HCT116 (cell line): ENCODE measurements around the gene SDK1. TPM values are rescaled to one million over a fixed set of nuclear protein-coding genes. Genes with fewer than 3 reads are reported as not detected.

ENCODE experiments used
- ATAC-seq: fragments of 200-7000 bp; cut with Tn5 transposase; 2 replicates; pipeline ENCODE4 v1.9.1; 2020; ENCODE audit warnings: mild to moderate bottlenecking, moderate library complexity
- BruUV-seq: library from RNA; stranded (reverse); fragments of 400-500 nt; replicated peaks from 2 replicates; lab custom pipeline; 2021; lab: Mats Ljungman, UMichigan
- CTCF ChIA-PET: fragments of 300-600 bp; sonication (Branson Sonifier 250); formaldehyde crosslinking; loops from one replicate; lab custom pipeline; 2021; ENCODE audit warnings: antibody characterized with exemption; lab: Charles Lee
- POLR2A ChIA-PET: fragments of 300-600, 350-600 bp; sonication (Branson Sonifier 250); formaldehyde crosslinking; loops from one replicate; lab custom pipeline; 2021; ENCODE audit warnings: antibody characterized with exemption; lab: Charles Lee
- RAD21 ChIA-PET, 2 experiments: fragments of 300-600 bp; sonication (Branson Sonifier 250); formaldehyde crosslinking; loops; one replicate each; lab custom pipeline; 2023; ENCODE audit warnings: low total read pairs in 2 of 2; ENCODE audit not compliant: uncharacterized antibody in 2 of 2, unreplicated experiment in 2 of 2, low non-redundant PET in 1 of 2; lab: Charles Lee
- DNase-seq: peaks from one replicate; pipeline ENCODE4 v3.0.0-alpha.2; 2010; ENCODE audit warnings: low read depth, low spot score
- H2AFZ ChIP-seq: fragments of 200-600 bp; shearing (Covaris generic), sonication (generic); 2 replicates; pipeline ENCODE4 v1.6.1; 2017; ENCODE audit warnings: low read depth, mixed run types, mixed read lengths, antibody characterized with exemption, low read length; ENCODE audit not compliant: poor library complexity, severe bottlenecking
- H3K27ac ChIP-seq: 2 replicates; pipeline ENCODE4 v1.5.1; 2012; ENCODE audit warnings: low read depth, low read length
- H3K27me3 ChIP-seq: fragments of 200-600 bp; sonication (generic); 2 replicates; pipeline ENCODE4 v1.6.1; 2016; ENCODE audit warnings: mixed run types, low read length, mixed read lengths; ENCODE audit not compliant: insufficient read depth
- H3K36me3 ChIP-seq, 2 experiments: fragments of 200-500 bp in 1 of 2; fragments of 200-600 bp in 1 of 2; sonication (Bioruptor generic) in 1 of 2; sonication (generic) in 1 of 2; 2 replicates each; pipeline versions ENCODE4 v1.5.1 to v1.6.1; 2014 to 2016; ENCODE audit warnings: low read length in 2 of 2, inconsistent platforms in 1 of 2, mixed read lengths in 1 of 2, mixed run types in 1 of 2; ENCODE audit not compliant: insufficient read depth in 2 of 2, control insufficient read depth in 1 of 2
- H3K4me1 ChIP-seq, 2 experiments: fragments of 200-600 bp in 1 of 2; sonication (generic) in 1 of 2; 2 replicates each; pipeline versions ENCODE4 v1.5.1 to v1.6.1; 2012 to 2017; ENCODE audit warnings: low read length in 2 of 2, inconsistent platforms in 1 of 2, mild to moderate bottlenecking in 1 of 2, mixed read lengths in 1 of 2, mixed run types in 1 of 2, moderate library complexity in 1 of 2; ENCODE audit not compliant: insufficient read depth in 2 of 2, control insufficient read depth in 1 of 2
- H3K4me2 ChIP-seq: fragments of 200-600 bp; sonication (generic); 2 replicates; pipeline ENCODE4 v1.6.1; 2017; ENCODE audit warnings: mixed run types, low read length, mixed read lengths
- H3K4me3 ChIP-seq, 2 experiments: fragments of 200-600 bp in 1 of 2; sonication (generic) in 1 of 2; replicated peaks in 1 of 2; 2 replicates each; pipeline ENCODE4 v1.5.1; 2011 to 2016; ENCODE audit warnings: low read length in 2 of 2, control low read depth in 1 of 2, low read depth in 1 of 2, mild to moderate bottlenecking in 1 of 2, mixed read lengths in 1 of 2, mixed run types in 1 of 2
- H3K79me2 ChIP-seq: fragments of 200-600 bp; sonication (generic); 2 replicates; pipeline ENCODE4 v1.6.1; 2017; ENCODE audit warnings: mild to moderate bottlenecking, mixed run types, low read length, moderate library complexity, mixed read lengths; ENCODE audit not compliant: insufficient read depth
- H3K9ac ChIP-seq: fragments of 200-600 bp; sonication (generic); 2 replicates; pipeline ENCODE4 v1.6.1; 2016; ENCODE audit warnings: low read length, mixed read lengths
- H3K9me2 ChIP-seq: fragments of 200-600 bp; sonication (generic), shearing (Covaris generic); 2 replicates; pipeline ENCODE4 v1.6.1; 2017; ENCODE audit warnings: mixed run types, mild to moderate bottlenecking, moderate library complexity; ENCODE audit not compliant: insufficient read depth
- H3K9me3 ChIP-seq, 2 experiments: fragments of 200-500 bp in 1 of 2; fragments of 200-600 bp in 1 of 2; sonication (Bioruptor generic) in 1 of 2; sonication (generic) in 1 of 2; 2 replicates each; pipeline ENCODE4 v1.6.1; 2014 to 2017; ENCODE audit warnings: low read length in 2 of 2, mixed read lengths in 2 of 2, inconsistent platforms in 1 of 2, low read depth in 1 of 2, mild to moderate bottlenecking in 1 of 2, mixed run types in 1 of 2, moderate library complexity in 1 of 2; ENCODE audit not compliant: control insufficient read depth in 1 of 2, insufficient read depth in 1 of 2
- H4K20me1 ChIP-seq: fragments of 200-600 bp; sonication (generic), shearing (Covaris generic); 2 replicates; pipeline ENCODE4 v1.6.1; 2017; ENCODE audit warnings: mixed run types, mild to moderate bottlenecking, moderate library complexity; ENCODE audit not compliant: insufficient read depth
- CTCF ChIP-seq, 3 experiments: fragments of 200-600 bp in 1 of 3; sonication (generic) in 1 of 3; IDR thresholded peaks in 2 of 3; conservative IDR thresholded peaks in 1 of 3; 2 replicates each; pipeline ENCODE4 v1.5.1; 2012 to 2017; ENCODE audit warnings: low read depth in 2 of 3, low read length in 2 of 3, antibody characterized with exemption in 1 of 3, borderline replicate concordance in 1 of 3, control low read depth in 1 of 3, mild to moderate bottlenecking in 1 of 3, mixed read lengths in 1 of 3, mixed run types in 1 of 3, moderate library complexity in 1 of 3; ENCODE audit not compliant: insufficient read depth in 1 of 3
- ELF1 ChIP-seq: IDR thresholded peaks from 2 replicates; pipeline ENCODE4 v1.6.1; 2012; ENCODE audit warnings: low read depth, borderline replicate concordance
- EZH2 ChIP-seq: fragments of 200-600 bp; sonication (generic); IDR thresholded peaks from 2 replicates; pipeline ENCODE4 v1.6.1; 2017; ENCODE audit warnings: antibody characterized with exemption, mixed run types
- FOSL1 ChIP-seq: IDR thresholded peaks from 2 replicates; pipeline ENCODE4 v1.6.1; 2012; ENCODE audit warnings: low read depth
- MAX ChIP-seq: IDR thresholded peaks from 2 replicates; pipeline ENCODE4 v1.6.1; 2012
- YY1 ChIP-seq: IDR thresholded peaks from 2 replicates; pipeline ENCODE4 v1.6.1; 2011; ENCODE audit warnings: low read length, low read depth, moderate library complexity, mild to moderate bottlenecking; ENCODE audit not compliant: insufficient replicate concordance; ENCODE audit errors: extremely low read depth
- ZNF274 ChIP-seq: fragments of 200-500 bp; sonication (Bioruptor generic); IDR thresholded peaks from 2 replicates; pipeline ENCODE4 v1.6.1; 2014; ENCODE audit warnings: mild to moderate bottlenecking, low read depth, low read length, inconsistent platforms
- intact Hi-C: fragments of 100-400 bp; cut with micrococcal nuclease; formaldehyde crosslinking; loops from 2 replicates; pipeline ENCODE4 v1.10.0; 2022
- total RNA-seq: library from RNA; stranded (reverse); gene quantifications from one replicate; pipeline ENCODE4 v1.2.1, GENCODE V29; 2021; ENCODE audit not compliant: unreplicated experiment
- TF ChIP-seq, protein P1 (sequence below): IDR thresholded peaks from 2 replicates; pipeline ENCODE4 v1.6.1; 2011; ENCODE audit warnings: mild to moderate bottlenecking, low read length, moderate library complexity; ENCODE audit not compliant: insufficient replicate concordance; ENCODE audit errors: extremely low read depth

SDK1 gene
- total RNA-seq, 1 experiment from 2014 or later, result 0.05 TPM

- Histone ChIP-seq H3K79me2 (no peaks in the 10 kb centered on the region), H3K4me3 (no peak overlapping the region), H3K27ac (no peak overlapping the region), H4K20me1 (no peaks in the 10 kb centered on the region), H3K27me3 (no peaks in the 10 kb centered on the region), H2AFZ (no peak overlapping the region), H3K4me2 (no peak overlapping the region), H3K9ac (no peak overlapping the region), H3K36me3 (no peaks in the 10 kb centered on the region), H3K9me2 (no peaks in the 10 kb centered on the region), H3K4me1 (no peaks in the 10 kb centered on the region; a peak in 1 of 4 replicates), H3K9me3 (no peaks in the 10 kb centered on the region)
- CTCF ChIA-PET, result no interaction called here
- TF ChIP-seq EZH2 (no peak), FOSL1 (no peak), CTCF (IDR thresholded peaks at IDR 0.05 in 2 of 3, conservative IDR thresholded peaks at IDR 0.05 in 1 of 3; ENCODE audit: borderline replicate concordance in 1 of 3, insufficient read depth in 1 of 3, low read depth in 2 of 3, low read length in 2 of 3) (no peak)
- POLR2A ChIA-PET, result no interaction called here
- no TSS peak for BruUV-seq
- intact Hi-C loops, result no loop called here
- ATAC-seq (no peak), DNase-seq (no peak)
- RAD21 ChIA-PET, result no interaction called here
Observed at GRCh38 chr7:4086723-4087122, 785.7 kb downstream of the SDK1 start.

GRCh38 chr7:4091767-4092166, 790.7 kb downstream of the SDK1 start:
- ChIA-PET RAD21 (no interaction called here), CTCF (no interaction called here), POLR2A (no interaction called here)
- BruUV-seq, result no TSS peak
- DNase-seq (no peak), ATAC-seq (no peak)
- Histone ChIP-seq H3K9me2 (no peaks in the 10 kb centered on the region), H4K20me1 (no peaks in the 10 kb centered on the region), H3K4me1 (no peaks in the 10 kb centered on the region; a peak in 1 of 4 replicates), H3K27ac (no peak overlapping the region), H3K36me3 (no peaks in the 10 kb centered on the region), H3K79me2 (no peaks in the 10 kb centered on the region), H3K4me3 (no peak overlapping the region), H3K9ac (no peak overlapping the region), H2AFZ (no peak overlapping the region), H3K27me3 (no peaks in the 10 kb centered on the region), H3K9me3 (no peaks in the 10 kb centered on the region), H3K4me2 (no peak overlapping the region)
- intact Hi-C loops, result no loop called here
- TF ChIP-seq YY1 (no peak), ZNF274 (no peak), MAX (0 out of 2 replicates have a peak, but pooled peaks have one; percentile 25), ELF1 (no peak)
- TF ChIP-seq, protein P1, sequence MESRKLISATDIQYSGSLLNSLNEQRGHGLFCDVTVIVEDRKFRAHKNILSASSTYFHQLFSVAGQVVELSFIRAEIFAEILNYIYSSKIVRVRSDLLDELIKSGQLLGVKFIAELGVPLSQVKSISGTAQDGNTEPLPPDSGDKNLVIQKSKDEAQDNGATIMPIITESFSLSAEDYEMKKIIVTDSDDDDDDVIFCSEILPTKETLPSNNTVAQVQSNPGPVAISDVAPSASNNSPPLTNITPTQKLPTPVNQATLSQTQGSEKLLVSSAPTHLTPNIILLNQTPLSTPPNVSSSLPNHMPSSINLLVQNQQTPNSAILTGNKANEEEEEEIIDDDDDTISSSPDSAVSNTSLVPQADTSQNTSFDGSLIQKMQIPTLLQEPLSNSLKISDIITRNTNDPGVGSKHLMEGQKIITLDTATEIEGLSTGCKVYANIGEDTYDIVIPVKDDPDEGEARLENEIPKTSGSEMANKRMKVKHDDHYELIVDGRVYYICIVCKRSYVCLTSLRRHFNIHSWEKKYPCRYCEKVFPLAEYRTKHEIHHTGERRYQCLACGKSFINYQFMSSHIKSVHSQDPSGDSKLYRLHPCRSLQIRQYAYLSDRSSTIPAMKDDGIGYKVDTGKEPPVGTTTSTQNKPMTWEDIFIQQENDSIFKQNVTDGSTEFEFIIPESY, result no peak
